GM19372 (cell line): ENCODE results near the gene EAF2.
A peak's percentile ranks its signal among the peaks of the same experiment; 100 is the strongest.

Source experiments
- ATAC-seq: cut with Tn5 transposase; IDR thresholded peaks from one replicate; pipeline ENCODE4 v1.9.1; 2021; ENCODE audit warnings: mild to moderate bottlenecking, low read depth, moderate library complexity; ENCODE audit not compliant: unreplicated experiment

Gene EAF2

GRCh38 chr3:121834671-121835464, at the start of gene EAF2, which contains the start of gene IQCB1:
TSS of gene EAF2 (plus strand) at chr3:121835209. CDS start at chr3:121835286, 77 bp downstream.
TSS of gene IQCB1 (minus strand) at chr3:121835060. CDS start at chr3:121828960, 6,100 bp downstream.
- ATAC-seq = peak; percentile 97

GRCh38 chr3:121786485-121786884, 48.5 kb upstream of the EAF2 start:
- ATAC-seq = no peak

- no peak for ATAC-seq
These were observed 41.9 kb upstream of the EAF2 start for GRCh38 chr3:121793078-121793477.

- ATAC-seq = no peak
These were observed 40.6 kb upstream of the EAF2 start for GRCh38 chr3:121794264-121794983.

GRCh38 chr3:121796970-121797369, 38.0 kb upstream of the EAF2 start:
- ATAC-seq = no peak

GRCh38 chr3:121800906-121801305, 34.1 kb upstream of the EAF2 start:
- no peak for ATAC-seq

GRCh38 chr3:121803771-121804320, 31.2 kb upstream of the EAF2 start:
- ATAC-seq = no peak

GRCh38 chr3:121809249-121809648, 25.8 kb upstream of the EAF2 start:
- ATAC-seq = peak; percentile 97

GRCh38 chr3:121817753-121818152, 17.3 kb upstream of the EAF2 start:
- ATAC-seq = no peak

- no peak for ATAC-seq
These were observed 16.4 kb upstream of the EAF2 start for GRCh38 chr3:121818578-121818977.

- ATAC-seq = no peak
These were observed 15.8 kb upstream of the EAF2 start for GRCh38 chr3:121819236-121819635.

GRCh38 chr3:121821421-121822199, 13.4 kb upstream of the EAF2 start:
- ATAC-seq = no peak

- no peak for ATAC-seq
These were observed 12.0 kb upstream of the EAF2 start for GRCh38 chr3:121822973-121823372.

- no peak for ATAC-seq
These were observed 795 bp upstream of the EAF2 start for GRCh38 chr3:121834157-121834670.

GRCh38 chr3:121835465-121835801, 424 bp downstream of the EAF2 start:
- ATAC-seq = peak; percentile 7

GRCh38 chr3:121836064-121836463, 1.1 kb downstream of the EAF2 start:
- ATAC-seq = no peak

GRCh38 chr3:121836481-121836880, 1.5 kb downstream of the EAF2 start:
- ATAC-seq = no peak

- ATAC-seq = no peak
These were observed 5.0 kb downstream of the EAF2 start for GRCh38 chr3:121839962-121840361.

GRCh38 chr3:121844892-121845291, 9.9 kb downstream of the EAF2 start:
- no peak for ATAC-seq

- ATAC-seq = no peak
These were observed 17.2 kb downstream of the EAF2 start for GRCh38 chr3:121852256-121852655.

GRCh38 chr3:121855555-121855954, 20.5 kb downstream of the EAF2 start:
- no peak for ATAC-seq
